Ishikawa (cell line): ENCODE data around the gene WWOX.

Experiments
- EP300 ChIP-seq: IDR thresholded peaks from 2 replicates; pipeline ENCODE4 v1.6.1; 2012; ENCODE audit warnings: borderline replicate concordance
- TAF1 ChIP-seq: IDR thresholded peaks from 2 replicates; pipeline ENCODE4 v1.6.1; 2012; ENCODE audit warnings: low read depth, mild to moderate bottlenecking
- TCF12 ChIP-seq: IDR thresholded peaks from 2 replicates; pipeline ENCODE4 v1.6.1; 2012; ENCODE audit warnings: low read depth

- TF ChIP-seq TCF12 (no peak), TAF1 (no peak), EP300 (no peak)
Observed at GRCh38 chr16:78524066-78524595, 424.7 kb downstream of the WWOX start.
